ENCODE measurements around the gene DOK7.
"Not testable (repeated sequence)": the region's sequence is repeated elsewhere in the genome, so short reads cannot be mapped to it uniquely, and the experiment has no call there.

DOK7 gene

DNA sequence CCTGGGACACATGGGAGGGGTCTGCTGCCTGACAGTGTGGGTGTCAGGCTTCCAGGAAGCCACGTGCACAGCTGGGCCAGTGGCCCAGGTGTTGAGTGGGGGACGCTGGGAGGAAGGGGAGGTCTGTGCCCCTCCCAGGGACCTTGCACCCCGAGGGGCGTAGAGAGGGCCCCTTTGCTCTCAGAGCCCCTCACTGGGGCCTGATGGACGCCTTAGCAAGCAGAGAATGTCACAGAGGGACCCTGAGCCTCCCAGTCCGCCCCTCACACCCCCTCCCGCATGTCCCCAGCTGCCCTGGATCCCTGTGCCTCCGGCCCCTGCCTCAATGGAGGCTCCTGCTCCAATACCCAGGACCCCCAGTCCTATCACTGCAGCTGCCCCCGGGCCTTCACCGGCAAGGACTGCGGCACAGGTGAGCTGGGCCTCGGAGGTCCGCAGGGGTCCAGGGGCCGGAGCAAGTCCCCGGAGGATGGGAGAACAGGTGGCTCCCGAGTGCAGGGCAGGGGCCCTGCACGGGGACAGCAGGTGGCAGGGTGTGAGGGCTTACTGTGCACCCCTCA is 19.3 kb upstream of the DOK7 start:
- no peak for DNase-seq

DNA sequence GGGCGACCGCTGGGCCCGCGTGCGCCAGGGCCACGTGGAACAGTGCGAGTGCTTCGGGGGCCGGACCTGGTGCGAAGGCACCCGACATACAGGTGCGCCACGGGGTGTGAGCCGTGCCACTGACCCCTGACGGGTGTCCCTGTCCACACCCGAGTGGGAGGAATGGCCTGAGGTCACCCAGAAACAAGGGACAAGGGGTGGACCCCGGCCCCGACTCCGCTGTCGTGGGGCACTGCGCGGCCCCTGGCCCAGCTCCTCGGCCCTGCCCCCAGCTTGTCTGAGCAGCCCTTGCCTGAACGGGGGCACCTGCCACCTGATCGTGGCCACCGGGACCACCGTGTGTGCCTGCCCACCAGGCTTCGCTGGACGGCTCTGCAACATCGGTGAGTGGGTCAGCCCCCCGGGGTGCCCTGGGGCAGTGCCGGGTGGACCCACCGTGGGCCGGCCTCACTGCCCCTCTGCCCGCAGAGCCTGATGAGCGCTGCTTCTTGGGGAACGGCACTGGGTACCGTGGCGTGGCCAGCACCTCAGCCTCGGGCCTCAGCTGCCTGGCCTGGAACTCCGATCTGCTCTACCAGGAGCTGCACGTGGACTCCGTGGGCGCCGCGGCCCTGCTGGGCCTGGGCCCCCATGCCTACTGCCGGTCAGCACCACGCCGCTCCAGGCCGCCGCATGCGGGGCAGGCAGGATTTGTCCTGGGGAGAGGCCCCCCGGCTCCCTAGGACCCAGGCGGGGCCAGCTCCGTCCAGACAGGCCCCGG is 18.6 kb upstream of the DOK7 start:
- no peak for DNase-seq

DNA sequence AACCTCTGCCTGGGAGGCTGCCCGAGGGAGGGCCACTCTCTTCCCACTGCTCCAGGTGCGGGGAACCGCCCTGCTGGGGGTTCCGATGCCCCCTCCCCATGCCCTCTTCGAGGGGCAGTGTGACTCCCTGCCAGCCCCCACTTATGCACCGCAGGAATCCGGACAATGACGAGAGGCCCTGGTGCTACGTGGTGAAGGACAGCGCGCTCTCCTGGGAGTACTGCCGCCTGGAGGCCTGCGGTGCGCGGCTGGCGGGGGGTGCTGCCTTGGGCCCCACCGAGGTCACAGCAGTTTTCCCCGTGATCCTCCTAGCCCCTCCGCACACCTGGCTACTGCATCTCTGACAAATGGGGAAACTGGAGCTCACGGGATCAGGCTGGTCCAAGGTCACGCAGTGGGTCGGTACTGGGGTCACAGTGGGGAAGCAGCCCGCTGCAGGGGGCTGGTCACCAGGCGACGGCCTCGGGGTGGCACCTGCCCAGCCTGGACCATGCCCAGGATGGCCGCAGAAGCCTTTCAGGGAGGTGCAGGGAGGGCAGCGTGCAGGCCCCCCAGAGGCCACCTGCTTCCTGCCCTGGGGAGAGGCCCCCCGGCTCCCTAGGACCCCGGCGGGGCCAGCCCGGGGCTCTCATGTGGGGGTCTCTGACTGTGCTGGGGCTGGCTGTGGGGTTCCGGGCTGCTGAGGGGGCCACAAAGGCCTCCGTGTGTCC is 17.8 kb upstream of the DOK7 start:
- no peak for DNase-seq

DNA sequence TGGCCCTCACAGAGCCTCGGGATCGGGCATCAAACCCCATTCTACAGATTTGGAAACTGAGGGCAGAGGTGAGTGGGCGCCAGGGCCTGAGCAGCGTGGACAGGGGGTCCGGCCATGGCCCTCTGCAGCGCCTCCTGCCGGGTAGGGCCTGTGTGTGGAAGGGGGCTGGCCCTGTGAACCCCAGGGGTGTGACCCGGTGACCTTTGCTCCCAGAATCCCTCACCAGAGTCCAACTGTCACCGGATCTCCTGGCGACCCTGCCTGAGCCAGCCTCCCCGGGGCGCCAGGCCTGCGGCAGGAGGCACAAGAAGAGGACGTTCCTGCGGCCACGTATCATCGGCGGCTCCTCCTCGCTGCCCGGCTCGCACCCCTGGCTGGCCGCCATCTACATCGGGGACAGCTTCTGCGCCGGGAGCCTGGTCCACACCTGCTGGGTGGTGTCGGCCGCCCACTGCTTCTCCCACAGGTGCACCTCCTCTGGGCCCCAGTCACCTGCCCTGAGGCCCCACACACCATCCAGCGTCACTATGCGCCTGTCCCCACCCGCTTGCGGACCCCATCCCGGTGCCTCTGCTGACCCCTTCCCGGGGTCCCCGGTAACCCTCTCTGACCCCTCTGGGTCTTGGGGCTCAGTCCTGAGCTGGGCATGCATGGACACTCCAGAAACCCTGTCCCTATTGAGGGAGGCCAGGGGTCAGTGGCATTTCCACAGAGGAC is 17.1 kb upstream of the DOK7 start:
- DNase-seq: no peak

DNA sequence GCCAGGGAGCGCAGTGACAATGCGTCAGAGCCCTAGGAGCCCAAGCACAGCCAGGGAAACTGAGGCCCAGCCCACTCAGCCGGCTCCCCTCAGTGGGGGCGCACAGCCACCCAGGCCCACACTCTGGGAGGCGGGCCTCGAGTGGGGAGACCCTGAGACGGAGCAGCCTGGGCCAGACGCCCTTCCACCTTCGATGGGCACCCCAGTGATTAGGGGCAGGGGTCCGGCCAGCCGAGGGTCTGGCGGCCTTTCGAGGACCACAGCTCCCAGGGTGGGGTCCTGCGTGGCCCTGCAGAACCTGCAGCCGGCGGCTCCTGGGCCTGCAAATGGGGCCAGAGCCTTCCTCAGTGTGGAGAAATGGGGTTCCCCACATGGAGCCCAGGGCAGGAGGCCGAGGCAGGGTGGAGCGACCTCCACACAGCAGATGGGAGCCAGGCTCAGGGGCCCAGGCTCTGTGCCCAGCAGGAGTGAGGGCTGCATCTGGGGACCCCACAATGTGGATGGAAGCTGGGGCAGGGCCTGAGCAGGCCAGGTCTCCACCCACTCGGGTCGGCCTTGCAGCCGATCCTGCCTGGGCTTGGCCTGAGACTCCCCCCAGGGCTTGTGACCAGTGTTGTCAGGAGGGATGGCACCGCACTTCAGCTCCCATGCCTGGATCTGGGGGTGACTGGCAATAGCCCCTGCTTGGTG is 16.3 kb upstream of the DOK7 start:
- no peak for DNase-seq

DNA sequence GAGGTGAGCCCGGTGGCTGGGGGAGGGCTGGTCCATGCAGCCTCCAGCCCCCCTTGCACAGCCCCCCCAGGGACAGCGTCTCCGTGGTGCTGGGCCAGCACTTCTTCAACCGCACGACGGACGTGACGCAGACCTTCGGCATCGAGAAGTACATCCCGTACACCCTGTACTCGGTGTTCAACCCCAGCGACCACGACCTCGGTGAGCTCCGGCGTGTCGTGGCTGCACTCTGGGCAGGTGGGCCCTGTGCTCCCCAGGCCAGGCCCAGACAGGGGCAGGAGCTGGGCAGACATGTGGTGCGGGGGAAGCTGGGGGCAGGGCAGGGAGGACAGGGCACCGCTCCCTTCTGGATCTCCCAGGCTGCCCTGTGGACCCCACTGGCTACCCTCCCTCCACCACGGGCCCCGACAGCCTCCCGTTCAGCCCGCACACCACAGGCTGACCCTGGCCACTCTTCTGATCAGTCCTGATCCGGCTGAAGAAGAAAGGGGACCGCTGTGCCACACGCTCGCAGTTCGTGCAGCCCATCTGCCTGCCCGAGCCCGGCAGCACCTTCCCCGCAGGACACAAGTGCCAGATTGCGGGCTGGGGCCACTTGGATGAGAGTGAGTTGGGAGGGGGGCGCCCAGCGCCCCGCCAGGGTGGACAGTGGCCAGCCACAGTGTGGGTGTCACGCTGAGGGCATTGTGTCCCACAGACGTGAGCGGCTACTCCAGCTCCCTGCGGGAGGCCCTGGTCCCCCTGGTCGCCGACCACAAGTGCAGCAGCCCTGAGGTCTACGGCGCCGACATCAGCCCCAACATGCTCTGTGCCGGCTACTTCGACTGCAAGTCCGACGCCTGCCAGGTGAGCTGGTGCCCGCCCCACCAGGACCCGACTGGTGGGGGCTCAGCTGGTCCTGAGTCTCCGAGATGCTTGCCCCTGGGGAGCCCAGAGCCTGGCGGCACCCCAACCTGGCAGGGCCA is 15.4 kb upstream of the DOK7 start:
- DNase-seq: no peak

DNA sequence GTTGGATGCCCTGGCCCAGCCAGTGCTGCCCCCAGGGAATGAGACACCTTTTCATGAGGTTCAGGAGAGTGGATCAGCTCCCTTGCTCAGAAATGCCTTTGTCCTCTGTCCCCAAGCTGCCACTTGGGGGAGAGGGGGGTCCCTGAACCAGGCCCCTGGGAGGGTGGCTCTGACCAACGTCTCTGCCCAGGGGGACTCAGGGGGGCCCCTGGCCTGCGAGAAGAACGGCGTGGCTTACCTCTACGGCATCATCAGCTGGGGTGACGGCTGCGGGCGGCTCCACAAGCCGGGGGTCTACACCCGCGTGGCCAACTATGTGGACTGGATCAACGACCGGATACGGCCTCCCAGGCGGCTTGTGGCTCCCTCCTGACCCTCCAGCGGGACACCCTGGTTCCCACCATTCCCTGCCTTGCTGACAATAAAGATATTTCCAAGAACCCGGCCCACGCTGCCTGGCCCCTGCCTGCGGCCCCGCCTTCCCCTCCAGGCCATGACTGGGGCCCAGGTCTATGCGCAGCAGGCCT is 14.0 kb upstream of the DOK7 start:
- no peak for DNase-seq

DNA sequence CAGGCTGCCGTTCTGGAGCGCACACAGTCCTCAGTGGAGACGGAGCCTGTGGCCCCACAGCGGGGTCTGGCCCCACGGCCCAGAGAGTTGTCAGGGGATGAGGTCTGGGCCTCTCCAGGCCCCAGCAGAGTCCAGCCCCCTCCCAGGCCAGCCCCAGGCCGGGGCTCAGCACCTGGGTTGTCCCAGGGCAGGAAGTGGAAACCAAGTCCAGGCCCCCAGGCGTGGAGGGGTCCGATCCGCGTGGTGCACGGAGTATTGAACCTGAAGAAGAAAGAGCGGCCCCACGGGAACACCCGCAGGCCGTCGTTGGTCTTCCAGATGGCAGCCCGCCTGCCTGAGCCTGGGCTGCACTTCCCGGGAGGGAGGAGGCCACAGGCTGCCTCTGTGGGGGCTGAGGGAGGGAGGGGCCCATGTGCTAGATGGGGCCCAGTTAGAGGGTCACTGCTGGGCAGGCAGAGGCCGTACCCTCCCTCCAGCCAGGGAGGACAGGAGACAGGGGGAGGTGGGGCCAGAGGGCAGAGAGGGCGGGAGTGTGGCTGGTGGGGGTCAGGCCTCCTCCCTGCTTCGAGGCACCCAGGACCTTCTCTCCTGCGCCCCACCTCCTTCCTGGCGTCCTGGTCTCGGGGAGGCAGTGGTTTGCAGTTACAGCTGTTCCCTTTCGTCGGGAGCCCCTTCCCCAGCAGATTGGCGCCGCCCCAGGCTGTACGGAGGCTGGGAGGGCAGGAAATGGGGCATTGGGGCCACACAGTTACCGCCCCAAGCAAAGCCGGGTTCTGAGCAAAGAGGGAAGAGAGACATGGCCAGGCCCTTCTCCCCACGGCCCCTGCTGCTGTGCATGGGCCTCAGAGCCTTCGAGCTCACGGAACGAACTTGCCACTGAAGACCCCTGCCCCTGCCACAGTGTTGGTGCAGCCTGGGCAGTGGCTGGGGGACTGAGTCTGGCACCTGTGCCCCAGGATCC is 13.3 kb upstream of the DOK7 start:
- no peak for DNase-seq

DNA sequence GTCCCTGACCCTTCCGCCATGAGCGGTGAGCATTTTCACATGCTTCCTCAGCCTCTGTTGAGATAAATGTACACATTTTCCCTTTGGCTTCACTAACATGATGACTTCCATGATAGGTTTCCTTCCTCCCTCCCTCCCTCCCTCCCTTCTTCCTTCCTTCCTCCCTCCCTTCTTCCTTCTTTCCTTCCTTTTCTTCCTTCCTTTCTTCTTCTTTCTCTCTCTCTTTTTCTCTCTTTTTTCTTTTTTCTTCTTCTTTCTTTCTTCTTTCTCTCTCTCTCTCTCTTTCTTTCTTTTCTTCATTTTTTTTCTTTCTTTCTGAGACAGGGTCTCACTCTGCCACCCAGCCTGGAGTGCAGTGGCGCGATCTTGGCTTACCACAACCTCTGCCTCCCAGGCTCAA is 12.5 kb upstream of the DOK7 start:
- no peak for DNase-seq

DNA sequence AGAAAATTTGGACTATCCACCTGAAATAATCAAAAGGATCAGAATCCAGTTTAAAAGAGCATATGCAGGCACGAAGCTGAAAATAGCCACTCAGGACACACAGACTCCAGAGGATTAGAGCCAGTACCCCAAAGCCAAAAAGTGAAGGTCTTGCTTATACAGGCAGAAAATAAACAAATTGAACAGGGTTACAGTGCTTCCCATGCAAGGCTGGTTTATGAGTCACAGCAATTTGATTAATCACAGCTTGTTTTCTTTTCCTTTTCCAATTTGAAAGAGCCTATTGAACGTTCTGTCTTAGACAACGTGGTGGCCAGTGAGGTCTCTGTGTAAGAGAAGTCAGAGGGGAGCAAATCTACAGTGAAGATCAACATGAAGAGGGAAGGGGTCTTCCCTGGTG is 11.2 kb upstream of the DOK7 start:
- DNase-seq: peak in 1 of 3 donors; percentile 28

DNA sequence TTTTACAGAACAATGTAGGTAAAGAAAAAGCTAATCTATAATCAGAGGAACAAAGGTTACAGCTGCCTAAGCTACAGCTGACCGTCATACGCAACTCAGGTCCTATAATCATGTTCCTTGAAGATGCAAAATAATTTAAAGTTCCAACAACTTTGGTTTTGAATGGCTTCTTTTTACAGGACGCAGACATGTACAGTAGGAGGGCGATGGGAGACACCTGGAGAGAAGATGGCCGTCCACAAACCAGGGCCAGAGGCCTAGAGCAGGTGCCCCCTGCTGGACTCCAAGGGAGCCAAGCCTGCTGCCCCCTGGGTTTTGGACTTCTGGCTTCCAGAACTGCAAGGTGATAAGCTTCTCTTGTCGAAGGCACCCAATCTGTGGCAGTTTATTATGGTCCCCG is 10.7 kb upstream of the DOK7 start:
- DNase-seq: peak in 2 of 3 donors; percentile 9 to 26

DNA sequence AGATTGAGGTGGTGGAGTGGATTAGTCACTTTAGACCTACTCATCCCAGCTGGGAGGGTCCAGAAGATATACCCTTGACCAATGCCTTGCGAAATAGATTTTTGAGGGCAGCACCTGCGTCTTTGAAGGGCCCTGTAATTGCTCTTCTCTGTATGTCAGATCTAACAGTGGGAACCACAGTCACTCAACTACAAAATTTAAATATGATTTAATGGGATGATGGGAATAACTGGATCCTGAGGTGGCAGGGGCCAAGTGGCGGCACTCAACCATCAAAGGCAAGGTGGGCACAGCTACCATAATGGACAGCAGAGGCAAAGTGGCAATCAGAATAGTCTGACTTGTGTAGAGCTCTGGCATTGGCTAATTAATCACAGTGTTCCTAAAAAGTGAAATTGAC is 7.5 kb upstream of the DOK7 start:
- not testable (repeated sequence) for DNase-seq

DNA sequence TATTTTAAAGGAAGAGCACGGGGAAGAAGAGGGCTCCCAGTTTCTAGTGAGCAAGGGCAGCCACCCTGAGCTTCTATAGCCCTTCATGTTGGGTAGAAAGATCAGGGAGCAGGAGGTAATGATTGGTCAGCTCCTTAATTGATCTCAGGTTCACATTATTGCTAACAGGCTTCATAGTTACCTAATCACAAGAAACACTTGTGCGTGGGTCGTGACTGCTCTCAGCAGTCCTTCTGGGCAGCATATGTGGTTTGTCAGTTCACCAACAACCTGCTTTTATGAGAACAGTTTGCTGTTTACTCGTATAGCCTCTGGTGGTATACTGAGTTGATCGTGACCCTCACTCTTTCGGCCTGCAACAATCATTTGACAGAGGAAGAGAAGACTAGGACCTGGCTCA is 4.7 kb upstream of the DOK7 start:
- DNase-seq: no peak

DNA sequence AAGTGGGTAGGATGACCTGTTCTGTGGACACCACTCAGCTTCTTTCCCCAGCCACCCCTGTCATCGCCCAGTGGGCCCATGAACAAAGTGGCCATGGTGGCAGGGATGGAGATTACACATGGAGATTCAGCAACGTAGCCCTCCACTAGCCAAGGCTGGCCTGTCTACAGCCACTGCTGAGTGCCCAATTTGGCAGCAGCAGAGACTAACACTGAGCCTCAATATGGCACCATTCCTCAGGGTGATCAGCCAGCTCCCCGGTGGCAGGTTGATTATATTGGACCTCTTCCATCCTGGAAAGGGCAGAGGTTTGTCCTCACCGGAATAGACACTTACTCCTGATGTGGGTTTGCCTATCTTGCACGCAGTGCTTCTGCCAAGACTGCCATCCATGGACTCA is 4.0 kb upstream of the DOK7 start:
- DNase-seq: not testable (repeated sequence)

DNA sequence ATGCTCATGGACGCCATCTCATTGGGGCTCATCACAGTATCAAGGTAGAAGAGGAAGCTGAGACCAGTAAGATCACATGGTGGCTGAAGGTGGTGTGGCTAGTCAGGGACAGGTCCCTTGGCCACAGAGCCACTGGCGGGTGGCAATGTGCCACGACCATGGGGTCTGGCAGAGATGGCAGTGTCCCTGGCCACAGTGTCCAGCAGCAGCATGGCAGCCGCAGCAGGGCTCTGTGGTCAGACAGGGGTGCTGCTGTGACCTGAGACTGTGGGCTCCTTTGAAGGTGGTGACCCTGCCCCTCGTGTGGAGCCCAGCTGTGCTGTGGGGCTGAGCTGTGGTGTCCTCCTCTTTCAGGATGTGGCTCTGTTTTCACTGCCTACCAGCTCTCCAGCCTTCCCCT is 2.2 kb upstream of the DOK7 start:
- no peak for DNase-seq

DNA sequence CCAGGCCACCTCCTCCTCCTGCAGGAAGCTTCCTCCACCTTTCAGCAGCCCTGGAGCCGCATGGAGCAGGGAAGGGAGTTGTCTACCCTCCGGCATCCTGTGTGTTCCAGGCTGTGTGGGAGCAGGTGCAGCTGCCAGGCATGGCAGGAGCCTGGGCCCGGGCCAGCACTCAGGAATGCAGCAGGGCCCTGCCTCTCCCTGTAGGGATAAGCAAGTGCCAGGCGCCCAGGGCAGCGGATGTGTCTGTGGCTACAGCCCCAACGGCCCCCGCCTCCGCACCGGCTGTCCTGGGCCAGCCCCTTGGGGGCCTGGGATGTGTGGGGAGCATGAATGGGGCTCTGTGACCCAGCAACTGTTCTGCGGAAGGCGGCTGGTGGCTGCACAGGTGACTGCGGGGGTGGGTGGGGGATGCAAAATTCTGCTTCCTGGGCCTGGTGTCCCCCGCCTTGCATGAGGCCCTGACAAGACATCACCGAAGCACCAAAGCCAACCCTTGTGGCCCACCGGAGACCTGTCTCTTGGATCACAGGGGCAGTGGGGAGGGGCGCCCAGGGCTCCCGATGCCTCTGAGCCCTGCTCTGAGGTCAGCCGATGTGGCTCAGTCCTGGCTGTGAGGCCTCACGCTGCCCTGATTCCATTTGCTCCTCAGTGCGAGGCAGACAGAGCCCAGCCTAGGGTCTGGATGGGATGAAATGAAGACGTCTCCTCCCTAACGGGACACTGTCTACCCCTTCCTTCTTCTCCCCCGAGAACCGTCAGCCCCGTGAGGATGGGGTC is 1.4 kb upstream of the DOK7 start:
- DNase-seq: no peak

DNA sequence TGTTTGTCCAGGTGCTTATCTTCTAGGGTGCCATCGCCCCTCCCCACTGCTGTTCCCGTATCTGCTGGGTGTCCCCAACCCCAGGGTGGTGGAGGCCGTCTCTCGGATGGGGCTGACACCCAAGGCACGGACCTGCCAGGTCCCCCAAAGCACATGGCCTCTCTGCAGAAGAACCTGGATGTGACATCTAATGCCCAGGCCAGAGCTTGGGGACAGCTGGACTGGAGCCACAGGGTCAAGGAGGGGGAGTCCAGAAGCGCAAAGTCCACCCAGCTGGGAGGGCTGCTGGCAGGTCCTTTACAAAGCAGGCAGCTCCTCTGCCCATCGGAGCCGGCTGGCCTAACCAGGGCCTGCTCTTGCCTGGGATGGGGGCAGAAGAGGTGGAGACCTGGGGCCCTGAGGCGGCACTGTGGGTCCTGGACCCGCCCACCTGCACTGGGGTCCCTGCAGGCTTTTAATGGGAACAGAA is 751 bp upstream of the DOK7 start:
- DNase-seq: no peak

DNA sequence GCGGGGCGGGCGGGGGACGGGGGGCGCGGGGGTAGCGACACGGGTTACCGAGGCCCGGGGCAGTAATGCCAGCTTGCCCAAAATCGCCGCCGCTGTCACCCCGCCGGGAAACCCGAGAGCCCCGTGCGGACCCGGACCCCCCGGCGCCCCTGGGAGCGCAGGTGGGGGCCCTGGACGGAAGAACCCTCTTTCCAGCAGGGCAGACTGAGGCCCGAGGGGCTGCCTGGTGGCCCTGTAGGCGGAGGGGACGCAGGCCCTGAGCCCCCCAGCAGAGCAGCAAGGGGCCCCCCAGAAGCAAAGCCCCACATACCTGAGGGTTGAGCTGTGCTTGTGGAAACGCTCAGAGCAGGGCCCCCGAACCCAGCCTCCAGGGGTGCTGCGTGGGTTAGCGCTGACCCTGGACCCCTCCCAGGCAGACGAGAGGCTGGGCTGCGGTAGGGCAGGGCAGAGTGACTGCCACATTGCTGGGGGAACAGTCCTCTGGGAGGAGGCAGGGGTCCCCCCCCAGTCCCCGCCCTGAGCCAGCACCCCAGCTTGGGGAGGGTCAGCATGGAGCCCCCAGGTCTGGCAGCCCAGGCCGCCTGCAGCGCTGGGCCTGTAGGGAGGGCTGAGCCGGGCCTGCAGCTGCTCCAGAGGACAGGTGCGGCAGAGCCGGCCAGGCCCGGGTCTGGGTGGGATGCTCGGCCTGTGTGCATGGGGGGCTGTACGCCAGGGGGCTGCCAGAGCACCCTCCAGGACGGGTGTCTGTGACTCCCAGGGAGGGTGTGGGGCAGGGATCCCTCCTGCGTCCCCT is 646 bp downstream of the DOK7 start:
- no peak for DNase-seq

All from suppressor macrophage treated with lipopolysaccharide for 1 hour (primary cell).